Activated CD8-positive, alpha-beta T cell treated with anti-CD3 and anti-CD28 coated beads for 36 hours (primary cell): ENCODE measurements around the gene CRK. TPM values are rescaled to one million over a fixed set of nuclear protein-coding genes. Genes with fewer than 3 reads are reported as not detected.
"Not testable (repeated sequence)": the region's sequence is repeated elsewhere in the genome, so short reads cannot be mapped to it uniquely, and the experiment has no call there.

Experiments
- ATAC-seq: fragments of 200-7000 bp; cut with Tn5 transposase; one replicate; pipeline ENCODE4 v1.10.0; 2021; ENCODE audit warnings: mild to moderate bottlenecking, moderate library complexity
- CTCF ChIA-PET: fragments of 350-600 bp; sonication (Branson Sonifier 250); formaldehyde crosslinking; loops from one replicate; lab custom pipeline; 2021; ENCODE audit warnings: antibody characterized with exemption; lab: Charles Lee
- POLR2A ChIA-PET: fragments of 350-600 bp; sonication (Branson Sonifier 250); formaldehyde crosslinking; loops from one replicate; lab custom pipeline; 2021; ENCODE audit warnings: antibody characterized with exemption; lab: Charles Lee
- DNase-seq: peaks from one replicate; pipeline ENCODE4 v3.0.0-alpha.2; 2020
- H3K27ac Mint-ChIP-seq: one replicate; pipeline ENCODE4 v1.8.0; 2021; ENCODE audit warnings: mild to moderate bottlenecking, mixed read lengths
- H3K27me3 Mint-ChIP-seq: one replicate; pipeline ENCODE4 v1.8.0; 2021; ENCODE audit warnings: mixed read lengths
- H3K36me3 Mint-ChIP-seq: one replicate; pipeline ENCODE4 v1.8.0; 2021; ENCODE audit warnings: low read depth, mixed read lengths
- H3K4me1 Mint-ChIP-seq: one replicate; pipeline ENCODE4 v1.8.0; 2021; ENCODE audit warnings: low read depth, mixed read lengths
- H3K4me3 Mint-ChIP-seq: one replicate; pipeline ENCODE4 v1.8.0; 2021; ENCODE audit warnings: mild to moderate bottlenecking, moderate library complexity, mixed read lengths
- H3K9me3 Mint-ChIP-seq: one replicate; pipeline ENCODE4 v1.8.0; 2021; ENCODE audit warnings: mixed read lengths
- CTCF ChIP-seq: fragments of 200-600 bp; IDR thresholded peaks from one replicate; pipeline ENCODE4 v1.8.0; 2022; ENCODE audit warnings: antibody characterized with exemption, mild to moderate bottlenecking
- intact Hi-C: fragments of 100-400 bp; cut with micrococcal nuclease; formaldehyde crosslinking; loops from one replicate; pipeline ENCODE4 v1.10.0; 2022
- total RNA-seq, 2 experiments: library from RNA; stranded (reverse); gene quantifications; one replicate each; pipeline ENCODE4 v1.2.3, GENCODE V29; 2021

The CRK gene
- total RNA-seq, 2 experiments from 2014 or later, result 12.1 to 12.9 TPM

- ATAC-seq (no peak), DNase-seq (no peak)
- Mint-ChIP-seq H3K9me3 (no peaks in the 10 kb centered on the region), H3K4me3 (no peak overlapping the region), H3K27me3 (peaks cover 33% of the 10 kb centered on the region), H3K4me1 (peaks cover 31% of the 10 kb centered on the region), H3K36me3 (peaks cover 3% of the 10 kb centered on the region), H3K27ac (no peak overlapping the region)
- CTCF ChIA-PET, result no interaction called here
- POLR2A ChIA-PET, result interaction anchor here (1.1 to 1.2 kb wide), 2 partner anchors 20 to 47 kb away, joined by 3 read pairs; no protein-coding TSS in a partner anchor
- intact Hi-C loops, result loop anchor here (5.0 kb wide), 1 partner anchor 56 kb away; the partner anchor contains the start of gene INPP5K
- TF ChIP-seq CTCF, result no peak
Observed at GRCh38 chr17:1461198-1461944, 5.3 kb upstream of the CRK start.

- ChIA-PET POLR2A (interaction anchor here (0.6 to 1.3 kb wide), 3 partner anchors 28 to 95 kb away, joined by 3 to 4 read pairs (median 3); partner anchors contain the start of gene INPP5K), CTCF (interaction anchor here (0.6 to 1.8 kb wide), 4 partner anchors 56 to 127 kb away, joined by 3 to 6 read pairs (median 4); partner anchors contain the start of gene INPP5K)
- peaks cover 3% of the 10 kb centered on the region for H3K36me3 Mint-ChIP-seq
- peaks cover 33% of the 10 kb centered on the region for H3K27me3 Mint-ChIP-seq
- ATAC-seq (no peak), DNase-seq (peak; percentile 11)
- peaks cover 31% of the 10 kb centered on the region for H3K4me1 Mint-ChIP-seq
- TF ChIP-seq CTCF, result no peak
- H3K27ac Mint-ChIP-seq, result no peak overlapping the region
- intact Hi-C loops, result loop anchor here (5.0 kb wide), 1 partner anchor 57 kb away; the partner anchor contains the start of gene INPP5K
- H3K4me3 Mint-ChIP-seq, result no peak overlapping the region
- H3K9me3 Mint-ChIP-seq, result no peaks in the 10 kb centered on the region
Observed at GRCh38 chr17:1460233-1460632, 4.2 kb upstream of the CRK start.

- Mint-ChIP-seq H3K27ac (peak overlapping the region; percentile 89), H3K4me3 (peak overlapping the region; percentile 88), H3K4me1 (peaks cover 32% of the 10 kb centered on the region), H3K9me3 (no peaks in the 10 kb centered on the region), H3K27me3 (peaks cover 11% of the 10 kb centered on the region), H3K36me3 (peaks cover 15% of the 10 kb centered on the region)
- POLR2A ChIA-PET, result interaction anchor here (0.5 to 2.4 kb wide), 7 partner anchors 8 to 229 kb away, joined by 3 to 11 read pairs (median 3); partner anchors contain the start of gene YWHAE
- DNase-seq, result peak; percentile 57
- intact Hi-C loops, result no loop called here
- peak; percentile 47 for TF ChIP-seq CTCF
- ATAC-seq, result peak; percentile 4
- CTCF ChIA-PET, result interaction anchor here (2.7 kb wide), 1 partner anchor 90 kb away, joined by 11 read pairs; no protein-coding TSS in a partner anchor
Observed at GRCh38 chr17:1455291-1455796, 688 bp downstream of the CRK start.

GRCh38 chr17:1454541-1454940, 1.5 kb downstream of the CRK start:
- ChIA-PET CTCF (interaction anchor here (1.0 to 2.7 kb wide), 3 partner anchors 79 to 195 kb away, joined by 3 to 11 read pairs (median 4); partner anchors contain the start of gene RILP), POLR2A (interaction anchor here (0.6 to 1.4 kb wide), 4 partner anchors 9 to 89 kb away, joined by 3 to 4 read pairs (median 4); no protein-coding TSS in a partner anchor)
- ATAC-seq, result no peak
- peaks cover 28% of the 10 kb centered on the region for H3K4me1 Mint-ChIP-seq
- no peak for TF ChIP-seq CTCF
- H3K9me3 Mint-ChIP-seq, result no peaks in the 10 kb centered on the region
- H3K4me3 Mint-ChIP-seq, result peak overlapping the region; percentile 88
- peaks cover 6% of the 10 kb centered on the region for H3K27me3 Mint-ChIP-seq
- peaks cover 15% of the 10 kb centered on the region for H3K36me3 Mint-ChIP-seq
- intact Hi-C loops, result no loop called here
- DNase-seq, result no peak
- H3K27ac Mint-ChIP-seq, result peak overlapping the region; percentile 89

- peaks cover 35% of the 10 kb centered on the region for H3K4me1 Mint-ChIP-seq
- intact Hi-C loops, H3K27ac Mint-ChIP-seq: not testable (repeated sequence)
Observed at GRCh38 chr17:1453694-1454093, 2.3 kb downstream of the CRK start.

More at GRCh38 chr17:1453694-1454093, 2.3 kb downstream of the CRK start:
- not testable (repeated sequence) for H3K9me3 Mint-ChIP-seq, H3K27me3 Mint-ChIP-seq, DNase-seq, ATAC-seq
- Mint-ChIP-seq H3K36me3 (peaks cover 21% of the 10 kb centered on the region), H3K4me3 (peak overlapping the region; percentile 15)
- ChIA-PET CTCF (interaction anchor here (0.6 to 2.7 kb wide), 5 partner anchors 62 to 196 kb away, joined by 3 to 11 read pairs (median 3); partner anchors contain the start of gene RILP), POLR2A (interaction anchor here (1.1 to 1.4 kb wide), 3 partner anchors 13 to 91 kb away, joined by 3 to 4 read pairs (median 4); no protein-coding TSS in a partner anchor)
